Glutamatergic neuron (in vitro differentiated cells): ENCODE results near the gene FABP7. TPM values are rescaled to one million over a fixed set of nuclear protein-coding genes. Genes with fewer than 3 reads are reported as not detected.
"Not testable (repeated sequence)": the region's sequence is repeated elsewhere in the genome, so short reads cannot be mapped to it uniquely, and the experiment has no call there.

Experiments
- DNase-seq: peaks from one replicate; pipeline ENCODE4 v3.0.0; 2022
- H3K27ac Mint-ChIP-seq: one replicate; pipeline ENCODE4 v1.8.0; 2020; ENCODE audit warnings: mild to moderate bottlenecking, mixed read lengths, inconsistent platforms; ENCODE audit not compliant: unreplicated experiment
- H3K27me3 Mint-ChIP-seq: one replicate; pipeline ENCODE4 v1.8.0; 2020; ENCODE audit warnings: mild to moderate bottlenecking, moderate library complexity, mixed read lengths, inconsistent platforms; ENCODE audit not compliant: unreplicated experiment
- H3K36me3 Mint-ChIP-seq: one replicate; pipeline ENCODE4 v1.8.0; 2020; ENCODE audit warnings: mild to moderate bottlenecking, mixed read lengths, inconsistent platforms; ENCODE audit not compliant: unreplicated experiment
- H3K4me1 Mint-ChIP-seq: one replicate; pipeline ENCODE4 v1.8.0; 2020; ENCODE audit warnings: mild to moderate bottlenecking, low read depth, mixed read lengths, inconsistent platforms; ENCODE audit not compliant: unreplicated experiment
- H3K4me3 Mint-ChIP-seq: one replicate; pipeline ENCODE4 v1.8.0; 2020; ENCODE audit warnings: mild to moderate bottlenecking, mixed read lengths, inconsistent platforms; ENCODE audit not compliant: unreplicated experiment
- H3K9me3 Mint-ChIP-seq: one replicate; pipeline ENCODE4 v1.8.0; 2020; ENCODE audit warnings: mild to moderate bottlenecking, moderate library complexity, mixed read lengths, inconsistent platforms; ENCODE audit not compliant: unreplicated experiment
- total RNA-seq: library from RNA; stranded (reverse); fragmentation: NEBNext Ultra II Directional; extraction: Animal tissue kit (Norgen Biotek cat#: 25700); gene quantifications from one replicate; pipeline ENCODE4 v1.2.1, GENCODE V29; 2021; ENCODE audit not compliant: unreplicated experiment
- TF ChIP-seq, protein P1 (sequence below): fragments of 200-600 bp; sonication (generic); IDR thresholded peaks from one replicate; pipeline ENCODE4 v1.5.0; 2021; ENCODE audit not compliant: partially characterized antibody, unreplicated experiment

FABP7 gene
- total RNA-seq, 1 donor from 2014 or later, result 3.3 TPM

DNA sequence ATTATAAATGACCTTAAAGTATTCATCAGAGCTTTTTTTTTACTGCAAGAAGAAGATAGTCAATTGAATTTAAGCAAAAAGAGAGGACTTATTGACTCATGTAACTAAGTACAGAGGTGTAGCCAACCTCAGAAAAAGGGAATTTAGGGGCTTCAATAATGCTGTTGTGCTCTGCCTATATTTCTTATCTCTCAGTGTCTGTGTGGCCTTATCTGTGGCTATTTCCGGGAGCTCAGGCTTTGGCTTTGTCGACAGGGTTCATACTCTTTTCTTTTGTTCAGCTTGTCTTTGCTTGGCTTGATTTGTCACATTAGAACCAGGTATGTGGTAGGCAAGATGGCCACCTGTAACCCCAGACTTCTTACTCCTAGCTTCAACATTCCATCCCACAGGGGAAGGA lies 38.6 kb upstream of the FABP7 start:
- Mint-ChIP-seq H3K9me3 (no peaks in the 10 kb centered on the region), H3K27me3 (no peaks in the 10 kb centered on the region), H3K4me1 (peaks cover 8% of the 10 kb centered on the region), H3K36me3 (no peaks in the 10 kb centered on the region), H3K27ac (no peak overlapping the region), H3K4me3 (no peak overlapping the region)
- TF ChIP-seq, protein P1, sequence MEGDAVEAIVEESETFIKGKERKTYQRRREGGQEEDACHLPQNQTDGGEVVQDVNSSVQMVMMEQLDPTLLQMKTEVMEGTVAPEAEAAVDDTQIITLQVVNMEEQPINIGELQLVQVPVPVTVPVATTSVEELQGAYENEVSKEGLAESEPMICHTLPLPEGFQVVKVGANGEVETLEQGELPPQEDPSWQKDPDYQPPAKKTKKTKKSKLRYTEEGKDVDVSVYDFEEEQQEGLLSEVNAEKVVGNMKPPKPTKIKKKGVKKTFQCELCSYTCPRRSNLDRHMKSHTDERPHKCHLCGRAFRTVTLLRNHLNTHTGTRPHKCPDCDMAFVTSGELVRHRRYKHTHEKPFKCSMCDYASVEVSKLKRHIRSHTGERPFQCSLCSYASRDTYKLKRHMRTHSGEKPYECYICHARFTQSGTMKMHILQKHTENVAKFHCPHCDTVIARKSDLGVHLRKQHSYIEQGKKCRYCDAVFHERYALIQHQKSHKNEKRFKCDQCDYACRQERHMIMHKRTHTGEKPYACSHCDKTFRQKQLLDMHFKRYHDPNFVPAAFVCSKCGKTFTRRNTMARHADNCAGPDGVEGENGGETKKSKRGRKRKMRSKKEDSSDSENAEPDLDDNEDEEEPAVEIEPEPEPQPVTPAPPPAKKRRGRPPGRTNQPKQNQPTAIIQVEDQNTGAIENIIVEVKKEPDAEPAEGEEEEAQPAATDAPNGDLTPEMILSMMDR, result no peak
- DNase-seq, result no peak

DNA sequence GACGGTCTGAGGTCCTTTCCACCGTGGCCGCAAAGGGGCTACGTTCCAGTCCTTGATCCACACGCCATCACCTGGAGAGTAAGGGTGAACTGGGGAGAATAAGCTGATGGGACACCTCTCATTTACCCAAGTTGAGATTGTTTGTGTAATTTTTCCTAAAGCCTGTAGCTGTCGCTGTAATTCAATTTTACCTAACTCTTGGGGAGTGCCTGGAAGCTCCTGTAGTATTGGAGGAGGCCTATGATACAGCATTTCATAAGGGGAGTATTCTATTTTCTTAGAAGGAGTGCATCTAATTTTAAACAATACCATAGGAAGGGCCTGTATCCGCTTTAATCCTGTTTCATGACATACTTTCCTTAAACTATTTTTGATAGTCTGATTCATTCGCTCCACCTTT lies 35.3 kb upstream of the FABP7 start:
- TF ChIP-seq, protein P1, result peak; percentile 20
- H3K4me3 Mint-ChIP-seq, H3K4me1 Mint-ChIP-seq, H3K9me3 Mint-ChIP-seq, DNase-seq, H3K27ac Mint-ChIP-seq, H3K36me3 Mint-ChIP-seq, H3K27me3 Mint-ChIP-seq: not testable (repeated sequence)

DNA sequence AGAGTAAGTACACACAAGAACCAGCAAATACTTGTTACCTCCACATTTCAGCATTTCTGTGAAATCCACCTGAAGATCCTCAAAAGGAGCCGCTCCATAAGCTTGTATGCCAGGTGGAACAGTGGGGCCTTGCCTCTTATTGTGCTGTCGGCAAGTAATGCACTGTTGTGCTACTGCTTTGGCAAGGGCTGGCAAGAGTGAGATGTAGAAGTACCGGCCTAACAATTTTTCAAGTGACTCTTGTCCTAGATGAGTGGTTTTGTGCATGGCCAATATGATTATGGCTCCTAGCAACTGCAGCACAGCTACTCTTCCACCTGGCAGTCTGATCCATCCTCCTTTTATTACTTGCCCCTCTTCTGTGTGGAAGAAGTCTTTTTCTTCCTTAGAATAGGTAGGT lies 34.7 kb upstream of the FABP7 start:
- not testable (repeated sequence) for H3K4me1 Mint-ChIP-seq, H3K36me3 Mint-ChIP-seq, DNase-seq, H3K4me3 Mint-ChIP-seq, H3K27me3 Mint-ChIP-seq, H3K9me3 Mint-ChIP-seq, H3K27ac Mint-ChIP-seq

DNA sequence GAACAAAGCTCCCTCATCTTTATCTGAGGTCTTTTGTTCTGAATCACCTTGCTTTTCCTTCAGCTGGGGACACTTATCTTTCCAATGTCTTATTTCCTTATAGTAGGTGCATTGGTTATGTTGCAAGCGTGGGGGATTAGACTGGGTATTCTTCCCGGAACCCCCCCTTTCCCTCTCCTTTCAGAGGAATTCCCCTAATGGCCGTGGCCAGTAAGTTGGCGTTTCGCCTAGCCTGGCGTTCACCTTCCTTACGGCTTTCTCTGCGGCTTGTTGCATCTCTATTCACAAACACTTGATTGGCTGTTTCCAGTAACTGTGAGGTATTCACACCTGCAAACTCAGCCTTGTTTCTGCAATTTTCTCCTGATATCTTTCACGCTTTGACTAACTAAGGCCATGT lies 32.8 kb upstream of the FABP7 start:
- Mint-ChIP-seq H3K9me3 (no peaks in the 10 kb centered on the region), H3K27ac (no peak overlapping the region), H3K36me3 (peaks cover 4% of the 10 kb centered on the region), H3K4me1 (peaks cover 6% of the 10 kb centered on the region), H3K4me3 (no peak overlapping the region), H3K27me3 (no peaks in the 10 kb centered on the region)
- DNase-seq, result no peak
- TF ChIP-seq, protein P1, result no peak

DNA sequence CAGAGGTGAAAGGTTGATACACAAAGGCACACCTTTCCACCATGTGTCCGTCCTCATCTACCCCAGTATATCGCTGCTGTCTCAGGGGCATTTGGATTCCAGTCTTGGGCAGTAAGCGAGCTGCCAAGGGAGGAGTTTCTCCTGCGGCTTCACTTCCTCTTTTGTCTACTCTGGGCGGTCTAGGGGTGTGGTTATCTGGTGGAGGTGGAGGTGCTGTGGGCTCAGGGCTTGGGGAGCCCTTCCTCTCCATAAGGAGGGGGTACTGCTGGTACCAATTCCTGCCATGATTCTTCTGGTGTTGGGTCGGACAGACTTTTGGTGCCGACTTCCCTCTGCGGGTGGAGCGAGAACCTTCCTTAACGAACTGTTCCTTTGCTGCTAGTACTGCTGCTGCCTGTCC lies 31.9 kb upstream of the FABP7 start:
- no peaks in the 10 kb centered on the region for H3K27me3 Mint-ChIP-seq
- DNase-seq, result no peak
- peaks cover 6% of the 10 kb centered on the region for H3K4me1 Mint-ChIP-seq
- TF ChIP-seq, protein P1, result no peak
- no peaks in the 10 kb centered on the region for H3K9me3 Mint-ChIP-seq
- peaks cover 4% of the 10 kb centered on the region for H3K36me3 Mint-ChIP-seq
- no peak overlapping the region for H3K27ac Mint-ChIP-seq
- H3K4me3 Mint-ChIP-seq, result no peak overlapping the region

DNA sequence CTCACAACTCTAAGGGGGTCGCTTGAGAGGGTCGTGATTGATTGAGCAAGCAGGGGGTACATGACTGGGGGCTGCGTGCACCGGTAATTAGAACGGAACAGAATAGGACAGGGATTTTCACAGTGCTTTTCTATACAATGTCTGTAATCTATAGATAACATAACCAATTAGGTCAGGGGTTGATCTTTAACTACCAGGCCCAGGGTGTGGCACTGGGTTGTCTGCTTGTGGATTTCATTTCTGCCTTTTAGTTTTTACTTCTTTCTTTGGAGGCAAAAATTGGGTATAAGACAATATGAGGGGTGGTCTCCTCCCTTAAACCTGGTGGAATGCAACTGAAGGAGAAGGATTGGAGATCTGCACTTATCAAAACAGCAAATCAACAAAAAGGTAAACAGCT lies 30.6 kb upstream of the FABP7 start:
- H3K4me1 Mint-ChIP-seq, H3K27me3 Mint-ChIP-seq: not testable (repeated sequence)

More for the DNA sequence above, 30.6 kb upstream of the FABP7 start:
- not testable (repeated sequence) for H3K4me3 Mint-ChIP-seq, H3K36me3 Mint-ChIP-seq, H3K27ac Mint-ChIP-seq, H3K9me3 Mint-ChIP-seq, DNase-seq
